HepG2 (cell line): ENCODE results near the gene WRAP73. TPM values are rescaled to one million over a fixed set of nuclear protein-coding genes. Genes with fewer than 3 reads are reported as not detected.

ENCODE experiments used
- AGO2 ChIP-seq: fragments of 200-400 bp; formaldehyde crosslinking; optimal IDR thresholded peaks from 2 replicates; pipeline ENCODE3; 2017; ENCODE audit warnings: mild to moderate bottlenecking, low read depth, low read length, moderate library complexity
- ASH2L ChIP-seq: fragments of 300-600, 200-600 bp; sonication (generic); IDR thresholded peaks from 2 replicates; pipeline ENCODE4 v1.7.0; 2017; ENCODE audit warnings: low read depth, mild to moderate bottlenecking, moderate library complexity, mixed read lengths, low read length; ENCODE audit not compliant: insufficient read length
- ETV5 ChIP-seq: IDR thresholded peaks from 2 replicates; pipeline ENCODE4 v1.6.1; 2018; ENCODE audit warnings: missing biosample characterization, missing genetic modification reagents, inconsistent platforms, borderline replicate concordance
- GABPB1 ChIP-seq: IDR thresholded peaks from 2 replicates; pipeline ENCODE4 v1.6.1; 2016; ENCODE audit warnings: mild to moderate bottlenecking, missing genetic modification reagents, moderate library complexity, missing compliant biosample characterization
- HDAC1 ChIP-seq: sonication (generic); formaldehyde crosslinking; IDR thresholded peaks from 2 replicates; pipeline ENCODE4 v1.5.1; 2020; ENCODE audit warnings: mild to moderate bottlenecking, missing genetic modification reagents
- PAX8 ChIP-seq: sonication (generic); formaldehyde crosslinking; IDR thresholded peaks from 2 replicates; pipeline ENCODE4 v1.8.0; 2022; ENCODE audit warnings: mild to moderate bottlenecking, missing genetic modification reagents, borderline replicate concordance
- POLR2G ChIP-seq: fragments of 200-400 bp; formaldehyde crosslinking; IDR thresholded peaks from 2 replicates; pipeline ENCODE4 v1.6.1; 2018; ENCODE audit warnings: mild to moderate bottlenecking, low read depth, low read length, moderate library complexity
- SP5 ChIP-seq: IDR thresholded peaks from 2 replicates; pipeline ENCODE4 v1.6.1; 2016; ENCODE audit warnings: low read depth, borderline replicate concordance
- TMF1 ChIP-seq: sonication (generic); formaldehyde crosslinking; IDR thresholded peaks from 2 replicates; pipeline ENCODE4 v1.8.1; 2022; ENCODE audit warnings: low read depth, missing genetic modification reagents
- YEATS2 ChIP-seq: sonication (generic); formaldehyde crosslinking; IDR thresholded peaks from 2 replicates; pipeline ENCODE4 v1.4.0; 2020; ENCODE audit warnings: missing genetic modification reagents, borderline replicate concordance
- ZFP62 ChIP-seq: sonication (generic); formaldehyde crosslinking; IDR thresholded peaks from 2 replicates; pipeline ENCODE4 v1.4.0; 2020; ENCODE audit warnings: missing genetic modification reagents
- ZNF564 ChIP-seq: sonication (generic); formaldehyde crosslinking; IDR thresholded peaks from 2 replicates; pipeline ENCODE4 v1.8.1; 2023; ENCODE audit warnings: mild to moderate bottlenecking, missing genetic modification reagents
- ZNF607 ChIP-seq: sonication (generic); formaldehyde crosslinking; IDR thresholded peaks from 2 replicates; pipeline ENCODE4 v1.5.1; 2020; ENCODE audit warnings: missing genetic modification reagents, mild to moderate bottlenecking, borderline replicate concordance
- polyA plus RNA-seq, 8 experiments: library from polyadenylated mRNA; depleted of rRNA in 3 of 8; stranded (reverse) in 7 of 8; unstranded in 1 of 8; fragments of >200 nt; fragmentation: Illumina TruSeq in 4 of 8; extraction: Trizol in 4 of 8; gene quantifications; 2 replicates each; pipeline versions ENCODE4 v1.2.1 to v1.2.3, GENCODE V29; 2011 to 2016; ENCODE audit warnings: low read depth in 4 of 8, missing spikeins in 1 of 8, mixed read lengths in 1 of 8; ENCODE audit not compliant: insufficient read depth in 1 of 8
- total RNA-seq, 5 experiments: library from RNA; depleted of rRNA; stranded (reverse); fragments of >200 nt; fragmentation: Illumina TruSeq; extraction: Trizol; gene quantifications; 2 replicates each; pipeline ENCODE4 v1.2.3, GENCODE V29; 2016; ENCODE audit warnings: low read depth in 1 of 5
- TF ChIP-seq, protein P1 (sequence below): IDR thresholded peaks from 2 replicates; pipeline ENCODE4 v1.6.1; 2016; ENCODE audit warnings: missing biosample characterization, missing genetic modification reagents, low read depth
- TF ChIP-seq, protein P2 (sequence below): IDR thresholded peaks from 2 replicates; pipeline ENCODE4 v1.6.1; 2016; ENCODE audit warnings: control low read depth
- TF ChIP-seq, protein P3 (sequence below): sonication (generic); formaldehyde crosslinking; IDR thresholded peaks from 2 replicates; pipeline ENCODE4 v1.4.0; 2020; ENCODE audit warnings: missing genetic modification reagents, borderline replicate concordance
- TF ChIP-seq, protein P4 (sequence below): IDR thresholded peaks from 2 replicates; pipeline ENCODE4 v1.6.1; 2016; ENCODE audit warnings: missing genetic modification reagents, missing compliant biosample characterization
- TF ChIP-seq, protein P5 (sequence below): sonication (generic); formaldehyde crosslinking; conservative IDR thresholded peaks from 2 replicates; pipeline ENCODE4 v1.4.0; 2020; ENCODE audit warnings: mild to moderate bottlenecking, missing genetic modification reagents, moderate library complexity

The WRAP73 gene
- total and polyA plus RNA-seq, 2 of the 13 experiments (the other 11 are each of a cell fraction or from before 2014, with no cell fraction given): 18.1 to 40.4 TPM

DNA sequence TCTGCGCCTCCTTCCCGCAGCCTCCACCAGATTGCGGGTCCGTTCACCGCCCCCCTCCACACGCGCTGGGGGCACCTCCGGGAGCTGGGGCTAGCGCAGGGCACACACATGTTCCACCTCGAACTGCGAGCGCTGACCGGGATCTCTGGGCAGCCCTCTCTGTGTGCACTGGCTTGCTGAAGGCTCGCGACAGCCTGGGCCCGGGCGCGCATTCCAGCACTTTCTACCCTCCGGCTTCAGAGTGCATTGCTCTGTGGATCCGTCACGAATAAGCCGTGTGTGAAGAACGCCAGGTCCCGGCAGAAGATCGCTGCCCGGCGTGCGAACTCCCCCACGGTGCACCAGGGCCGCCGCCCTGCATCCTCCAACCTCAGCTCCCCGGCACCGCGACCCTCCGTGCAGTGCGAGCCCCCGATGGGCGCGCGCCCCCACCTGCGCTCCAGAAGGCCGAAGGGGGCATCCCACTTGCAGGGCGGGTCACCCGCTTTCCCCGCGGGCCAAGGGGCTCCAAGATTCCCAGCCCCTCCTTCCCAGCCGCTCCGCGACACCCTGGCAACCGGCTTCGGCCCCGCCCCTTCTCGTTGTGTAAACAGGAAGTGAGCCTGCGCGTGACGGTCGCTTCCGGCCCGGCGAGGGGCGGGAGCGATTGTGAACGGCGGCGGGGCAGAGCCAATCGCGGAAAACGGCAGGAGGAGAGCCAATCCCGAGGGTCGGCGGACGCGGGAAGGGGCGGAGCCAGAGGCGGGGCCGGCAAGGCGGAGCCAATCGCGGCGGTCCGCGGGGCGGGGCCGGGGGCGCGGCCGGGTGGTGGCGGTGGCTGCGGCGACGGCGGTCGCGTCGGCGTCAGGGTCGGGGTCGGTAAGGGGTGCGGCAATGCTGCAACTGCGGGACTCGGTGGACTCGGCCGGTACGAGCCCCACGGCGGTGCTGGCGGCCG, 25.4 kb downstream of the WRAP73 start, which contains the start of gene TPRG1L (continued):
- TF ChIP-seq, protein P1, sequence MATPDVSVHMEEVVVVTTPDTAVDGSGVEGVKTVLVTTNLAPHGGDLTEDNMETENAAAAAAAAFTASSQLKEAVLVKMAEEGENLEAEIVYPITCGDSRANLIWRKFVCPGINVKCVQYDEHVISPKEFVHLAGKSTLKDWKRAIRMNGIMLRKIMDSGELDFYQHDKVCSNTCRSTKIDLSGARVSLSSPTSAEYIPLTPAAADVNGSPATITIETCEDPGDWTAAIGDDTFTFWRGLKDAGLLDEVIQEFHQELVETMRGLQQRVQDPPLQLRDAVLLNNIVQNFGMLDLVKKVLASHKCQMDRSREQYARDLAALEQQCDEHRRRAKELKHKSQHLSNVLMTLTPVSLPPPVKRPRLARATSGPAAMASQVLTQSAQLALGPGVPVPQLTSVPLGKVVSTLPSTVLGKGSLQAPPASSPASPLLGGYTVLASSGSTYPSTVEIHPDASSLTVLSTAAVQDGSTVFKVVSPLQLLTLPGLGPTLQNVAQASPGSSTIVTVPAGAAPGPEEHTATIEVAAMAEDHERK (CRISPR knock-in tag): peak; percentile 71; the same call in 1 of the 2 replicates
- TF ChIP-seq ZNF564 (CRISPR knock-in tag) (0 out of 2 replicates have a peak, but pooled peaks have one; percentile 0), YEATS2 (CRISPR knock-in tag) (peak; percentile 87; the same call in 1 of the 2 replicates), ZNF607 (CRISPR knock-in tag) (peak; percentile 37; the same call in 1 of the 2 replicates), ASH2L (peak; percentile 62), SP5 (CRISPR knock-in tag) (peak; percentile 95), TMF1 (CRISPR knock-in tag) (no peak), GABPB1 (CRISPR knock-in tag) (peak; percentile 96), ZFP62 (no peak), ETV5 (CRISPR knock-in tag) (peak; percentile 88; the same call in 1 of the 2 replicates), AGO2 (peak; percentile 65), POLR2G (0 out of 2 replicates have a peak, but pooled peaks have one; percentile 33), PAX8 (CRISPR knock-in tag) (no peak), HDAC1 (CRISPR knock-in tag) (peak; percentile 82; the same call in 1 of the 2 replicates)
- TF ChIP-seq, protein P2, sequence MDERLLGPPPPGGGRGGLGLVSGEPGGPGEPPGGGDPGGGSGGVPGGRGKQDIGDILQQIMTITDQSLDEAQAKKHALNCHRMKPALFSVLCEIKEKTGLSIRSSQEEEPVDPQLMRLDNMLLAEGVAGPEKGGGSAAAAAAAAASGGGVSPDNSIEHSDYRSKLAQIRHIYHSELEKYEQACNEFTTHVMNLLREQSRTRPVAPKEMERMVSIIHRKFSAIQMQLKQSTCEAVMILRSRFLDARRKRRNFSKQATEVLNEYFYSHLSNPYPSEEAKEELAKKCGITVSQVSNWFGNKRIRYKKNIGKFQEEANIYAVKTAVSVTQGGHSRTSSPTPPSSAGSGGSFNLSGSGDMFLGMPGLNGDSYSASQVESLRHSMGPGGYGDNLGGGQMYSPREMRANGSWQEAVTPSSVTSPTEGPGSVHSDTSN: peak; percentile 79
- TF ChIP-seq, protein P3, sequence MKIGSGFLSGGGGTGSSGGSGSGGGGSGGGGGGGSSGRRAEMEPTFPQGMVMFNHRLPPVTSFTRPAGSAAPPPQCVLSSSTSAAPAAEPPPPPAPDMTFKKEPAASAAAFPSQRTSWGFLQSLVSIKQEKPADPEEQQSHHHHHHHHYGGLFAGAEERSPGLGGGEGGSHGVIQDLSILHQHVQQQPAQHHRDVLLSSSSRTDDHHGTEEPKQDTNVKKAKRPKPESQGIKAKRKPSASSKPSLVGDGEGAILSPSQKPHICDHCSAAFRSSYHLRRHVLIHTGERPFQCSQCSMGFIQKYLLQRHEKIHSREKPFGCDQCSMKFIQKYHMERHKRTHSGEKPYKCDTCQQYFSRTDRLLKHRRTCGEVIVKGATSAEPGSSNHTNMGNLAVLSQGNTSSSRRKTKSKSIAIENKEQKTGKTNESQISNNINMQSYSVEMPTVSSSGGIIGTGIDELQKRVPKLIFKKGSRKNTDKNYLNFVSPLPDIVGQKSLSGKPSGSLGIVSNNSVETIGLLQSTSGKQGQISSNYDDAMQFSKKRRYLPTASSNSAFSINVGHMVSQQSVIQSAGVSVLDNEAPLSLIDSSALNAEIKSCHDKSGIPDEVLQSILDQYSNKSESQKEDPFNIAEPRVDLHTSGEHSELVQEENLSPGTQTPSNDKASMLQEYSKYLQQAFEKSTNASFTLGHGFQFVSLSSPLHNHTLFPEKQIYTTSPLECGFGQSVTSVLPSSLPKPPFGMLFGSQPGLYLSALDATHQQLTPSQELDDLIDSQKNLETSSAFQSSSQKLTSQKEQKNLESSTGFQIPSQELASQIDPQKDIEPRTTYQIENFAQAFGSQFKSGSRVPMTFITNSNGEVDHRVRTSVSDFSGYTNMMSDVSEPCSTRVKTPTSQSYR (CRISPR knock-in tag): no peak; the same call in 1 of the 2 replicates
- TF ChIP-seq, protein P4, sequence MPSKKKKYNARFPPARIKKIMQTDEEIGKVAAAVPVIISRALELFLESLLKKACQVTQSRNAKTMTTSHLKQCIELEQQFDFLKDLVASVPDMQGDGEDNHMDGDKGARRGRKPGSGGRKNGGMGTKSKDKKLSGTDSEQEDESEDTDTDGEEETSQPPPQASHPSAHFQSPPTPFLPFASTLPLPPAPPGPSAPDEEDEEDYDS (CRISPR knock-in tag): peak; percentile 54; the same call in 1 of the 2 replicates
- TF ChIP-seq, protein P5, sequence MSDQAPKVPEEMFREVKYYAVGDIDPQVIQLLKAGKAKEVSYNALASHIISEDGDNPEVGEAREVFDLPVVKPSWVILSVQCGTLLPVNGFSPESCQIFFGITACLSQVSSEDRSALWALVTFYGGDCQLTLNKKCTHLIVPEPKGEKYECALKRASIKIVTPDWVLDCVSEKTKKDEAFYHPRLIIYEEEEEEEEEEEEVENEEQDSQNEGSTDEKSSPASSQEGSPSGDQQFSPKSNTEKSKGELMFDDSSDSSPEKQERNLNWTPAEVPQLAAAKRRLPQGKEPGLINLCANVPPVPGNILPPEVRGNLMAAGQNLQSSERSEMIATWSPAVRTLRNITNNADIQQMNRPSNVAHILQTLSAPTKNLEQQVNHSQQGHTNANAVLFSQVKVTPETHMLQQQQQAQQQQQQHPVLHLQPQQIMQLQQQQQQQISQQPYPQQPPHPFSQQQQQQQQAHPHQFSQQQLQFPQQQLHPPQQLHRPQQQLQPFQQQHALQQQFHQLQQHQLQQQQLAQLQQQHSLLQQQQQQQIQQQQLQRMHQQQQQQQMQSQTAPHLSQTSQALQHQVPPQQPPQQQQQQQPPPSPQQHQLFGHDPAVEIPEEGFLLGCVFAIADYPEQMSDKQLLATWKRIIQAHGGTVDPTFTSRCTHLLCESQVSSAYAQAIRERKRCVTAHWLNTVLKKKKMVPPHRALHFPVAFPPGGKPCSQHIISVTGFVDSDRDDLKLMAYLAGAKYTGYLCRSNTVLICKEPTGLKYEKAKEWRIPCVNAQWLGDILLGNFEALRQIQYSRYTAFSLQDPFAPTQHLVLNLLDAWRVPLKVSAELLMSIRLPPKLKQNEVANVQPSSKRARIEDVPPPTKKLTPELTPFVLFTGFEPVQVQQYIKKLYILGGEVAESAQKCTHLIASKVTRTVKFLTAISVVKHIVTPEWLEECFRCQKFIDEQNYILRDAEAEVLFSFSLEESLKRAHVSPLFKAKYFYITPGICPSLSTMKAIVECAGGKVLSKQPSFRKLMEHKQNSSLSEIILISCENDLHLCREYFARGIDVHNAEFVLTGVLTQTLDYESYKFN (CRISPR knock-in tag): 0 out of 2 replicates have a peak, but pooled peaks have one; percentile 28
